Fibroblast of mammary gland (primary cell): ENCODE data around the gene SERINC2.
"Not testable (repeated sequence)": the region's sequence is repeated elsewhere in the genome, so short reads cannot be mapped to it uniquely, and the experiment has no call there.

Experiments
- DNase-seq: peaks from one replicate; pipeline ENCODE4 v3.0.0-alpha.2; 2010; ENCODE audit warnings: low read depth
- H3K4me3 ChIP-seq: 2 replicates; pipeline ENCODE4 v1.5.1; 2011; ENCODE audit warnings: low read depth, mild to moderate bottlenecking, low read length, moderate library complexity; ENCODE audit not compliant: control insufficient read depth
- TF ChIP-seq, protein P1 (sequence below): conservative IDR thresholded peaks from 2 replicates; pipeline ENCODE4 v1.5.1; 2011; ENCODE audit warnings: low read depth, low read length, inconsistent platforms; ENCODE audit not compliant: control insufficient read depth, insufficient read depth

The SERINC2 gene

DNA sequence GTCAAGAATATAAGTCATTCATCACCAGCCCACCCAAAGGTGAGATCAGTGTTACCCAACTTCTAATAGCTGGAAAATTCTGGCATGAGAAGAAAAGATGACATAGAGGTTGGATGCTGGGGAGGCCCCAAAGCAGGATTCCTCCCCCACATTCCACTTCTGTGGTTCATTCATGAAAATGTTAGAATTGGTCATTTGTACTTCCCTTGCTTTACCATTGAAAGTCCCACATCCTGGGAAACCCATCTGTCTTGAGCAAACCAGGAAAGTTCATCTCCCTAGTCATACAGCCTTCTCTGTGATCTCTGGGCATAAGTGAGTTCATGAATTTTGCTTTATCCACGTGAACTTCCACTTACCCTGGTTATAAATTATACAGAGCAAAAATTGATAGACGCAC is 66.8 kb downstream of the SERINC2 start:
- TF ChIP-seq, protein P1, sequence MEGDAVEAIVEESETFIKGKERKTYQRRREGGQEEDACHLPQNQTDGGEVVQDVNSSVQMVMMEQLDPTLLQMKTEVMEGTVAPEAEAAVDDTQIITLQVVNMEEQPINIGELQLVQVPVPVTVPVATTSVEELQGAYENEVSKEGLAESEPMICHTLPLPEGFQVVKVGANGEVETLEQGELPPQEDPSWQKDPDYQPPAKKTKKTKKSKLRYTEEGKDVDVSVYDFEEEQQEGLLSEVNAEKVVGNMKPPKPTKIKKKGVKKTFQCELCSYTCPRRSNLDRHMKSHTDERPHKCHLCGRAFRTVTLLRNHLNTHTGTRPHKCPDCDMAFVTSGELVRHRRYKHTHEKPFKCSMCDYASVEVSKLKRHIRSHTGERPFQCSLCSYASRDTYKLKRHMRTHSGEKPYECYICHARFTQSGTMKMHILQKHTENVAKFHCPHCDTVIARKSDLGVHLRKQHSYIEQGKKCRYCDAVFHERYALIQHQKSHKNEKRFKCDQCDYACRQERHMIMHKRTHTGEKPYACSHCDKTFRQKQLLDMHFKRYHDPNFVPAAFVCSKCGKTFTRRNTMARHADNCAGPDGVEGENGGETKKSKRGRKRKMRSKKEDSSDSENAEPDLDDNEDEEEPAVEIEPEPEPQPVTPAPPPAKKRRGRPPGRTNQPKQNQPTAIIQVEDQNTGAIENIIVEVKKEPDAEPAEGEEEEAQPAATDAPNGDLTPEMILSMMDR = no peak

DNA sequence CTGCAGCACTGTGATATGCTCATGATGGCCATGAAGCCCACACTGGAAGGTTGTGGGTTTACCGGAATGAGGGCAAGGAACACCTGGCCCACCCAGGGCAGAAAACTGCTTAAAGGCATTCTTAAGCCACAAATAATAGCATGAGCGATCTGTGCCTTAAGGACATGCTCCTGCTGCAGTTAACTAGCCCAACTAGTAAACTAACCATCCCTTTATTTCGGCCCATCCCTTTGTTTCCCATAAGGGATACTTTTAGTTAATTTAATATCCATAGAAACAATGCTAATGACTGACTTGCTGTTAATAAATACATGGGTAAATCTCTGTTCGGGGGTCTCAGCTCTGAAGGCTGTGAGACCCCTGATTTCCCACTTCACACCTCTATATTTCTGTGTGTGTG is 67.4 kb downstream of the SERINC2 start:
- not testable (repeated sequence) for H3K4me3 ChIP-seq, DNase-seq

More for the DNA sequence above, 66.8 kb downstream of the SERINC2 start:
- no peak overlapping the region for H3K4me3 ChIP-seq
- DNase-seq = peak; percentile 72

DNA sequence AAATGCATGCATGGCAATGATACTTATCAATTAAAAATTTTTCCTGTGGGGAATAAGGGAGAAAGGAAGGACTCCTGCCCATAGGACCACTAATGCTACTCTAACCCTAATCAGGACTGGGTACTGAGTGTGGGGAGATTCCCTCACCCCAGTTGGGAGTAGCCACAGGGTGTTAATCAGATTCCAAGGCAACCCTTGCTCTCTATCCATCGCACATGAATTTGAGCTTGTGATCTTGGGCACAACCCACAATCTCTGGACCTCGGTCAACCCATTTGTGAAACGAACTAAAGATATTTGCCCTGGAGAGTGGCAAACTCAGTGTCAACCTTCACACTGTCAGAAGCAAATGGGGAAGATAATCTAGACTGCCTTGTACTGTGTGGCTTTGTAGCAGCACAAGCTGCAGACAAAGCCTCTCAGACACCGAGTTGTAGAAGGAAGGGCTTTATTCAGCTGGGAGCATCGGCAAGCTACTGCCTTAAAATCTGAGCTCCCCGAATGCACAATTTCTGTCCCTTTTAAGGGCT is 69.5 kb downstream of the SERINC2 start:
- no peak overlapping the region for H3K4me3 ChIP-seq
- no peak for DNase-seq
- TF ChIP-seq, protein P1 = no peak

DNA sequence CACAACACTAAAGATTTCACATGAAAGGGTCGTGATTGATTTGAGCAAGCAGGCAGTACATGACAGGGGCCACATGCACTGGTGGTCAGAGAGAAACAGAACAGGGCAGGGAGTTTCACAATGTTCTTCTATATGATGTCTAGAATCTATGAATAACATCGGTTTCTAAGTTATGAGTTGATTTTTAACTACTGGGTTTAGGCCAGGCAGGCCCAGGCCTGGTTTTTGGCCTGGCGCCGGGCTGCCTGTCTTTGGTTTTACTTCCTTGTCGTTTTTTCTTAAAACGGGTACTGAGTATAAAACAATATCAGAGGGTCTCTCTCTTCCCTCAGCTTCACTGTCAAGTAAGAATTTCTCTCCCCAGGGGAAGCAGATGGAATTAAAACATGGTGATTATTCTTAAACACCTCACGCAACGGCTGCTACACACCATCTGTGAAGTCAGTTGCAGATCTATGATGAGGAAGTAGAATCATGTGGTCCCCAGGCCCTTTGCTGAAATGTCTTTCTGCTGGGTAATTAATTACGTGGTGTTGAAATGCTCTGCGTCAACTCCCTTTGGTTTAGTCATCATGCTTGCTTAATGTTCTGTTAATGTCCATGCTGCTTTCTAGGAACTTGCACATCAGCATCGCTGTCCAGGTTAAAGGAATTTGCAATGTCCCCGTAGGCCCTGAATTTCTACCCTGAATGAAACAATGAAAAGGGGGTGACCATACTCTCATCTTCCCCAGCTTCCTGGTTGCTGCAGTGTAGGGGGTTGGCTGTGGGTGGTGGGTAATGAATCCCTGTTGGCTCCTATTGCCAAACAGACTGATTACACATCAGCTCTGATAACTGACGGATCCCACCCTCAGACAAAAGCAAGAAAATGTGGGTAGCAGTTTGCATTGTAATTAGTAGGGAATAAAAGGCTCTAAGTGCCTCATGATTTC is 70.3 kb downstream of the SERINC2 start:
- TF ChIP-seq, protein P1 = no peak
- DNase-seq = peak; percentile 100
- no peak overlapping the region for H3K4me3 ChIP-seq
